K562 (cell line): ENCODE measurements around the gene CRYM. TPM values are rescaled to one million over a fixed set of nuclear protein-coding genes. Genes with fewer than 3 reads are reported as not detected.

Source experiments
- ATAC-seq: fragments of 200-7000 bp; cut with Tn5 transposase; 3 replicates; pipeline ENCODE4 v1.9.1; 2020; ENCODE audit warnings: moderate library complexity
- BruUV-seq: library from RNA; stranded (reverse); fragments of 400-500 nt; replicated peaks from 2 replicates; lab custom pipeline; 2021; lab: Mats Ljungman, UMichigan
- CTCF ChIA-PET: fragments of 300-600 bp; formaldehyde crosslinking; extraction: SDS; loops from one replicate; lab custom pipeline; 2021; ENCODE audit warnings: low intra/inter-chr PET ratio; lab: Yijun Ruan, JAX
- POLR2A ChIA-PET: fragments of 300-600, 350-650 bp; sonication (Branson Sonifier 250); formaldehyde crosslinking; extraction: SDS; loops from one replicate; lab custom pipeline; 2021; ENCODE audit warnings: antibody characterized with exemption, inconsistent platforms; lab: Yijun Ruan, JAX
- DNase-seq, 4 experiments: peaks; one replicate each; pipeline versions ENCODE4 v3.0.0 to v3.0.0-alpha.2; 2011 to 2018; ENCODE audit warnings: low spot score in 3 of 4, mixed read lengths in 3 of 4; ENCODE audit errors: extremely low read depth in 1 of 4
- FAIRE-seq: peaks from 2 replicates; lab custom pipeline; 2011; peaks lifted over from hg19 to GRCh38; lab: Jason Lieb, UNC
- H2AFZ ChIP-seq: 2 replicates; pipeline ENCODE4 v1.6.0; 2011; ENCODE audit warnings: low read depth, low read length, control low read depth, inconsistent platforms
- H3K27ac ChIP-seq: fragments of 200-600 bp; 3 replicates; pipeline ENCODE4 v1.8.0; 2011; ENCODE audit warnings: low read depth, mild to moderate bottlenecking, control low read depth, inconsistent platforms, low read length, moderate library complexity, mixed read lengths; ENCODE audit errors: extremely low read depth
- H3K27me3 ChIP-seq, 2 experiments: fragments of 300-600 bp in 1 of 2; 2 replicates in 1 of 2; 3 replicates in 1 of 2; pipeline versions ENCODE4 v1.6.0 to v1.8.0; 2011; ENCODE audit warnings: inconsistent platforms in 2 of 2, low read length in 2 of 2, mild to moderate bottlenecking in 1 of 2, mixed read lengths in 1 of 2, moderate library complexity in 1 of 2; ENCODE audit not compliant: control insufficient read depth in 2 of 2, insufficient read depth in 2 of 2
- H3K36me3 ChIP-seq: fragments of 300-600 bp; 3 replicates; pipeline ENCODE4 v1.8.0; 2011; ENCODE audit warnings: mild to moderate bottlenecking, low read length, inconsistent platforms; ENCODE audit not compliant: control insufficient read depth, insufficient read depth
- H3K4me1 ChIP-seq, 2 experiments: fragments of 200-600 bp in 1 of 2; replicated peaks in 1 of 2; 2 replicates in 1 of 2; 3 replicates in 1 of 2; pipeline versions ENCODE4 v1.5.1 to v1.8.0; 2011; ENCODE audit warnings: inconsistent platforms in 2 of 2, low read length in 2 of 2, mild to moderate bottlenecking in 1 of 2, mixed read lengths in 1 of 2, moderate library complexity in 1 of 2; ENCODE audit not compliant: control insufficient read depth in 2 of 2, insufficient read depth in 2 of 2
- H3K4me2 ChIP-seq: 2 replicates; pipeline ENCODE4 v1.6.1; 2011; ENCODE audit warnings: low read length, control low read depth, inconsistent platforms, mixed read lengths; ENCODE audit not compliant: insufficient read depth
- H3K4me3 ChIP-seq: fragments of 200-600 bp; sonication (generic), shearing (Covaris generic); 2 replicates; pipeline ENCODE4 v1.5.1; 2016; ENCODE audit warnings: control low read depth, inconsistent platforms
- H3K79me2 ChIP-seq: fragments of 200-600 bp; 3 replicates; pipeline ENCODE4 v1.8.0; 2011; ENCODE audit warnings: low read length, inconsistent platforms; ENCODE audit not compliant: control insufficient read depth, insufficient read depth
- H3K9ac ChIP-seq, 2 experiments: 2 replicates each; pipeline versions ENCODE4 v1.6.0 to v1.6.1; 2011; ENCODE audit warnings: low read depth in 2 of 2, low read length in 2 of 2, control low read depth in 1 of 2, inconsistent platforms in 1 of 2, mild to moderate bottlenecking in 1 of 2, mixed read lengths in 1 of 2; ENCODE audit not compliant: insufficient read depth in 1 of 2
- H3K9me1 ChIP-seq: one replicate; pipeline ENCODE4 v1.6.0; 2011; ENCODE audit warnings: inconsistent platforms, mild to moderate bottlenecking, low read length, moderate library complexity; ENCODE audit not compliant: control insufficient read depth, insufficient read depth
- H3K9me3 ChIP-seq: replicated peaks from 2 replicates; pipeline ENCODE4 v1.5.1; 2011; ENCODE audit warnings: low read depth, low read length, inconsistent platforms; ENCODE audit not compliant: control insufficient read depth, insufficient read depth
- H4K20me1 ChIP-seq: replicated peaks from 2 replicates; pipeline ENCODE4 v1.6.1; 2011; ENCODE audit warnings: low read length, inconsistent platforms, mixed read lengths; ENCODE audit not compliant: control insufficient read depth, insufficient read depth
- PBX2 ChIP-seq, 2 experiments: IDR thresholded peaks in 1 of 2; conservative IDR thresholded peaks in 1 of 2; 2 replicates each; pipeline ENCODE4 v1.6.1; 2016; ENCODE audit warnings: low read depth in 2 of 2, mild to moderate bottlenecking in 1 of 2, missing compliant biosample characterization in 1 of 2, missing genetic modification characterization in 1 of 2, moderate library complexity in 1 of 2
- ZNF316 ChIP-seq: fragments of 450-650 bp; IDR thresholded peaks from 2 replicates; pipeline ENCODE4 v1.6.1; 2016
- ZNF707 ChIP-seq: fragments of 250-450 bp; sonication (Bioruptor Pico); conservative IDR thresholded peaks from 2 replicates; pipeline ENCODE4 v1.8.0; 2022; ENCODE audit warnings: inconsistent platforms, mild to moderate bottlenecking, moderate library complexity
- WGBS: fragments of 100-300 bp; shearing (Covaris generic); methylation state at CpG from one replicate; pipeline ENCODE4 v1.1.6; 2016; ENCODE audit warnings: low coverage, mixed read lengths; ENCODE audit not compliant: insufficient coverage; ENCODE audit errors: missing lambda C conversion rate; 5-methylcytosine and 5-hydroxymethylcytosine counted together
- in situ Hi-C: fragments of 300-500 bp; cut with MboI; formaldehyde crosslinking; loops from 4 replicates; pipeline ENCODE4 v1.15.0; 2018; ENCODE audit warnings: inconsistent platforms, mixed read lengths
- intact Hi-C: fragments of 100-400 bp; cut with micrococcal nuclease; formaldehyde crosslinking; loops from 2 replicates; pipeline ENCODE4 v1.14.2; 2022
- polyA plus RNA-seq, 8 experiments: library from polyadenylated mRNA; depleted of rRNA in 4 of 8; stranded (reverse) in 5 of 8; unstranded in 3 of 8; fragments of >200 nt; fragmentation: Nextera tagmentation in 2 of 8; fragmentation: Illumina TruSeq in 1 of 8; extraction: Ambion mirVana in 2 of 8; extraction: Trizol in 1 of 8; gene quantifications; 2 replicates each; pipeline versions ENCODE4 v1.2.1 to v1.2.3, GENCODE V29; 2011 to 2014; ENCODE audit warnings: inconsistent platforms in 1 of 8, missing spikeins in 1 of 8
- total RNA-seq, 7 experiments: library from RNA; depleted of rRNA in 6 of 7; stranded (reverse); fragments of >200 nt in 6 of 7; fragmentation: Illumina TruSeq in 2 of 7; extraction: Trizol in 2 of 7; gene quantifications; 2 replicates each; pipeline versions ENCODE4 v1.2.1 to v1.2.3, GENCODE V29; 2011 to 2021; ENCODE audit warnings: low replicate concordance in 1 of 7
- TF ChIP-seq, protein P1 (sequence below): fragments of 450-650 bp; IDR thresholded peaks from 2 replicates; pipeline ENCODE4 v1.6.1; 2016

The CRYM gene
- total and polyA plus RNA-seq, 9 of the 15 experiments (the other 6 are each of a cell fraction or from before 2014, with no cell fraction given), result 0.08 to 0.98 (median 0.47) TPM

GRCh38 chr16:21236831-21237230 lies 41.3 kb downstream of the CRYM start:
- TF ChIP-seq PBX2 (CRISPR knock-in tag; IDR thresholded peaks at IDR 0.05; ENCODE audit: low read depth), result no peak
- TF ChIP-seq PBX2 (tag; conservative IDR thresholded peaks at IDR 0.05; ENCODE audit: low read depth), result peak; percentile 39; the same call in 1 of the 2 replicates
- TF ChIP-seq ZNF707 (CRISPR knock-in tag), result no peak
- TF ChIP-seq, protein P1, sequence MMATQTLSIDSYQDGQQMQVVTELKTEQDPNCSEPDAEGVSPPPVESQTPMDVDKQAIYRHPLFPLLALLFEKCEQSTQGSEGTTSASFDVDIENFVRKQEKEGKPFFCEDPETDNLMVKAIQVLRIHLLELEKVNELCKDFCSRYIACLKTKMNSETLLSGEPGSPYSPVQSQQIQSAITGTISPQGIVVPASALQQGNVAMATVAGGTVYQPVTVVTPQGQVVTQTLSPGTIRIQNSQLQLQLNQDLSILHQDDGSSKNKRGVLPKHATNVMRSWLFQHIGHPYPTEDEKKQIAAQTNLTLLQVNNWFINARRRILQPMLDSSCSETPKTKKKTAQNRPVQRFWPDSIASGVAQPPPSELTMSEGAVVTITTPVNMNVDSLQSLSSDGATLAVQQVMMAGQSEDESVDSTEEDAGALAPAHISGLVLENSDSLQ, result peak; percentile 35; the same call in 1 of the 2 replicates
- peak; percentile 51 for TF ChIP-seq ZNF316
- WGBS, result 48% methylated on average over 5 of the region's 5 CpGs
- FAIRE-seq (no peak), ATAC-seq (no peak), DNase-seq (no peak)
- Histone ChIP-seq H3K36me3 (no peaks in the 10 kb centered on the region), H3K4me2 (no peak overlapping the region), H3K4me1 (peaks cover 9 to 18% of the 10 kb centered on the region in 2 experiments; a peak in 4 of 5 replicates), H2AFZ (no peak overlapping the region), H3K9me1 (no peaks in the 10 kb centered on the region), H3K79me2 (no peaks in the 10 kb centered on the region), H4K20me1 (no peaks in the 10 kb centered on the region), H3K27me3 (no peaks in the 10 kb centered on the region; a peak in 2 of 5 replicates), H3K27ac (no peak overlapping the region), H3K9ac (no peak overlapping the region), H3K9me3 (no peaks in the 10 kb centered on the region), H3K4me3 (no peak overlapping the region)
- in situ Hi-C loops (no loop called here), intact Hi-C loops (no loop called here)
- BruUV-seq, result no TSS peak
- ChIA-PET POLR2A (interaction anchor here (1.0 kb wide), 1 partner anchor 10 kb away, joined by 3 read pairs; no protein-coding TSS in a partner anchor), CTCF (no interaction called here)
